Nephron progenitor cell (in vitro differentiated cells): ENCODE data around the gene MYBBP1A.

Source experiments
- DNase-seq: peaks from one replicate; pipeline ENCODE4 v3.0.0; 2021
- H3K27ac Mint-ChIP-seq: 2 replicates; pipeline ENCODE4 v1.8.0; 2021; ENCODE audit warnings: mild to moderate bottlenecking, moderate library complexity, mixed read lengths
- H3K27me3 Mint-ChIP-seq: 2 replicates; pipeline ENCODE4 v1.8.0; 2021; ENCODE audit warnings: mild to moderate bottlenecking, low read depth, mixed read lengths; ENCODE audit not compliant: poor library complexity
- H3K36me3 Mint-ChIP-seq: 2 replicates; pipeline ENCODE4 v1.8.0; 2021; ENCODE audit warnings: low read depth, mixed read lengths
- H3K4me1 Mint-ChIP-seq: 2 replicates; pipeline ENCODE4 v1.8.0; 2021; ENCODE audit warnings: mixed read lengths
- H3K4me3 Mint-ChIP-seq: 2 replicates; pipeline ENCODE4 v1.8.0; 2021; ENCODE audit warnings: mild to moderate bottlenecking, moderate library complexity, mixed read lengths
- H3K9me3 Mint-ChIP-seq: 2 replicates; pipeline ENCODE4 v1.8.0; 2021; ENCODE audit warnings: mild to moderate bottlenecking, moderate library complexity, mixed read lengths
- CTCF ChIP-seq: fragments of 200-600 bp; sonication (generic); IDR thresholded peaks from 2 replicates; pipeline ENCODE4 v1.5.0; 2021; ENCODE audit warnings: antibody characterized with exemption

The MYBBP1A gene

GRCh38 chr17:4516735-4517134 lies 38.4 kb downstream of the MYBBP1A start:
- TF ChIP-seq CTCF, result no peak
- Mint-ChIP-seq H3K4me3 (no peak overlapping the region), H3K36me3 (no peaks in the 10 kb centered on the region), H3K4me1 (peaks cover 59% of the 10 kb centered on the region), H3K27ac (no peak overlapping the region), H3K27me3 (peaks cover 12% of the 10 kb centered on the region), H3K9me3 (no peaks in the 10 kb centered on the region)
- no peak for DNase-seq

- peaks cover 17% of the 10 kb centered on the region for H3K27me3 Mint-ChIP-seq
- no peaks in the 10 kb centered on the region for H3K36me3 Mint-ChIP-seq
- peaks cover 55% of the 10 kb centered on the region for H3K4me1 Mint-ChIP-seq
- no peak for TF ChIP-seq CTCF
- H3K27ac Mint-ChIP-seq, result no peak overlapping the region
- no peak overlapping the region for H3K4me3 Mint-ChIP-seq
- no peaks in the 10 kb centered on the region for H3K9me3 Mint-ChIP-seq
- no peak for DNase-seq
These were observed 39.7 kb downstream of the MYBBP1A start for GRCh38 chr17:4515501-4515900.

DNA sequence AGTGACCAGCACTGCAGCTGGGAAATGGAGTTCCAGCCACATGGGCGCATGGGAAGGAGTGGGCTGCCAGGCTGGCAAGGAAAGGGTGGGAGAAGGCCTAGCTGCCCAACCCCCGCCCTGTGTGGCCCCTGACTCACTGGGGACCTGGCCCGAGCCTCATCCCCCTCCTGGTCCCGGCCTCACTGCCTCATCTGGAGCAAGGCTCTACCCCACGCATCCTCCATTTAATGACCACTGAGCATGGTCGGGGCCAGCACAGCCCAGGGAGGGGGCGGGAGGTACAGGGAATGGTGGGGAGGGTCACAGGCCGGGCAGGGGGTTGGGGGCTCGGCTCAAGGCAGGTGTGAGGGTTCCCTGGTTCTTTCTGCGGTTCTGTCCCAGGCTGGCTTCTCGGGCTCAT lies 40.4 kb downstream of the MYBBP1A start:
- Mint-ChIP-seq H3K27ac (no peak overlapping the region), H3K36me3 (no peaks in the 10 kb centered on the region), H3K9me3 (no peaks in the 10 kb centered on the region), H3K27me3 (peaks cover 18% of the 10 kb centered on the region), H3K4me3 (no peak overlapping the region), H3K4me1 (peaks cover 48% of the 10 kb centered on the region)
- TF ChIP-seq CTCF, result no peak
- DNase-seq, result no peak

DNA sequence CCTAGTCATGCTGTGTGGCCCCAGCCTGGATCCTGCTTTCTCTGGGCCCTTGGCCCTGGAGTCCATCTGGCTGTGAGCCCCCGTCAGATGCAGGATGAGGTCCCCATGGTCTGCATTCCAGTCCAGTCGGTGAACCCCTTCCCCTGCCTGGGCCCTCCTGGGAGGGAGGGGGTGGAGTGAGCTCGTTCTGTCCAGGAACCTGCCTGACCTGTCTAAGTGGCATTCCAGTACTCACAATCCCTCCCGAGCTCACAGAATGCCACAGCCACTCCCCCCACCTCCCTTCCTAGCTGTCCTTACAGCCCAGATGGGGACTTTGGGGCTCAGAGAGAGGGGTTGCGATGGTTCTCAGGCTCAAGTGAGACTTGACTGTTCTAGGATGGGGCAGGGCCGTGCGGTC lies 41.0 kb downstream of the MYBBP1A start:
- Mint-ChIP-seq H3K4me1 (peaks cover 44% of the 10 kb centered on the region), H3K4me3 (no peak overlapping the region), H3K27ac (no peak overlapping the region), H3K9me3 (no peaks in the 10 kb centered on the region), H3K27me3 (peaks cover 22% of the 10 kb centered on the region), H3K36me3 (no peaks in the 10 kb centered on the region)
- TF ChIP-seq CTCF, result no peak
- no peak for DNase-seq

DNA sequence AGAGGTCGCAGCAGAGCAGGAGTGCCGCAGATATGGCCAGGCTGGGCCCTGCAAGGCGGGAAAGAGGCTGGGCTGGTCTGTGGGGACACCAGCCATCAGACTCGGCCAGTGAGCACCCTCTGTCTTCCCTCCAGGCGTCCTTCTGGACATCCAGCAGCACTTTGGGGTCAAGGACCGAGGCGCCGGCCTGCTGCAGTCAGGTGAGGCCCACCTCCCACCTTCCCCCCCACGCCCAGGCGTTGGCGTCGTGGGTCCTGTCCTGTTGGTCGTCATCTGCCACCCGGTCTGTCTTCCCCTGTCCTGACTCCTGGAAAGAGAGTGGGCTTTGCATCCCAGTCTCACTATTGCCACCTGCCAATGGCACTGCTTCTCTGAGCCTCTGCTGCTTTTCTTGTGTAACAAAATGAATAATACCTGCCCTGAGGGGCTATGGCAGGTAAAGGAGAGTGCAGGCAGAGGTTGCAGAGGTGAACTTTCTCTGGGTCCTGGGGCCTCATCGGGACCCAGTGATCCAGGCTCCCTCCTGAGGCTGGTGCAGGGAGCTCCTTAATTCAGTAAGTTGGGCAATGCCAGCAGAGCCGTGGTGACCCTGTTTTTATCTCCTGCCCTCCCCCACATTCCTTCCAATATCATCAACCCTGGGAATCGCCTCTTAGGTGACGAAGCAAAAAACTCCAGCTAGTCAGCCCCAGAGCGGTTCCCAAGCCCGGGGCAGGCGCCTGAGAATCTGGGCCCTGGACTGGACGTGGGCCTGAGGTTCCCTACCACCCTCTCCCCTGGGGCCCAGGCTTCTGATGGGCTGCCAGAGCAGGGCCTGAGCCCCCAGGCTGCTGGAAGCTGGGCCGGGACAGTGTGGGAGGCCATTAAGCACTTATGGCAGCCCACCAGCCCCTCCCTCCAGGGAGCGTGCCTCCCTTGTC lies 41.8 kb downstream of the MYBBP1A start:
- no peaks in the 10 kb centered on the region for H3K9me3 Mint-ChIP-seq
- no peak for TF ChIP-seq CTCF
- peak overlapping the region; percentile 36 for H3K27ac Mint-ChIP-seq
- H3K4me1 Mint-ChIP-seq, result peaks cover 47% of the 10 kb centered on the region
- H3K27me3 Mint-ChIP-seq, result peaks cover 21% of the 10 kb centered on the region
- no peak for DNase-seq
- no peaks in the 10 kb centered on the region for H3K36me3 Mint-ChIP-seq
- no peak overlapping the region for H3K4me3 Mint-ChIP-seq
